Left lung (tissue), 10 donors: ENCODE results near the gene PSPN. TPM values are rescaled to one million over a fixed set of nuclear protein-coding genes. Genes with fewer than 3 reads are reported as not detected.

Experiments
- ATAC-seq: fragments of 200-7000 bp; cut with Tn5 transposase; one replicate; pipeline ENCODE4 v1.9.1; 2020; ENCODE audit warnings: moderate library complexity
- DNase-seq, 4 donors: peaks; one replicate each; pipeline ENCODE4 v3.0.0-alpha.2; 2013 to 2020
- H3K27ac ChIP-seq, 2 donors: fragments of 200-600 bp; sonication (generic) in 1 of 2; one replicate each; pipeline versions ENCODE4 v1.5.0 to v1.8.0; 2020 to 2021
- H3K27me3 ChIP-seq, 2 donors: fragments of 200-600 bp; sonication (generic) in 1 of 2; one replicate each; pipeline versions ENCODE4 v1.5.0 to v1.8.0; 2020 to 2021
- H3K36me3 ChIP-seq, 2 donors: fragments of 200-600 bp; sonication (generic) in 1 of 2; one replicate each; pipeline versions ENCODE4 v1.5.0 to v1.8.0; 2020 to 2021
- H3K4me1 ChIP-seq, 2 donors: fragments of 200-600 bp; one replicate each; pipeline ENCODE4 v1.8.0; 2021
- H3K4me3 ChIP-seq, 2 donors: fragments of 200-600 bp; sonication (generic) in 1 of 2; one replicate each; pipeline versions ENCODE4 v1.5.0 to v1.8.0; 2020 to 2021; ENCODE audit warnings: mild to moderate bottlenecking in 1 of 2
- H3K9me3 ChIP-seq, 2 donors: fragments of 200-600 bp; sonication (generic) in 1 of 2; one replicate each; pipeline versions ENCODE4 v1.5.0 to v1.8.0; 2020 to 2021
- CTCF ChIP-seq, 2 donors: fragments of 200-600 bp; sonication (generic) in 1 of 2; IDR thresholded peaks; one replicate each; pipeline versions ENCODE4 v1.5.0 to v1.8.0; 2021; ENCODE audit warnings: antibody characterized with exemption in 2 of 2
- intact Hi-C, 2 donors: fragments of 100-400 bp; cut with DNase I; formaldehyde crosslinking; loops; one replicate each; pipeline versions ENCODE4 v1.11.2 to v1.14.2; 2022
- microRNA-seq, 2 donors: library from miRNA; unstranded; fragments of <30 nt; microRNA quantifications; one replicate each; pipeline ENCODE4, GENCODE V29; 2019
- polyA plus RNA-seq, 6 donors: library from polyadenylated mRNA; unstranded; fragments of 120-200 nt; gene quantifications; one replicate each; pipeline ENCODE4 v1.2.1, GENCODE V29; 2013; ENCODE audit not compliant: insufficient read length in 6 of 6
- total RNA-seq, 2 donors: library from RNA; stranded (reverse); fragmentation: NEBNext Ultra II Directional; extraction: Animal tissue kit (Norgen Biotek cat#: 25700); gene quantifications; one replicate each; pipeline ENCODE4 v1.2.1, GENCODE V29; 2021
- donor health status: DM: no; HTN: yes; CAD: no.
- donor health status: DM: no; HTN: no; CAD: no.

PSPN gene
- total and polyA plus RNA-seq, 8 donors = 1.8 to 2.7 (median 2.3) TPM

- no peaks in the 10 kb centered on the region for H3K36me3 ChIP-seq
- H3K9me3 ChIP-seq = no peaks in the 10 kb centered on the region
- TF ChIP-seq CTCF (IDR thresholded peaks at IDR 0.05) = no peak
- intact Hi-C loops = no loop called here
- ATAC-seq (no peak), DNase-seq (peak in 1 of 4 donors; percentile 0)
- H3K4me1 ChIP-seq = no peaks in the 10 kb centered on the region
- H3K27ac ChIP-seq = no peak overlapping the region
- no peak overlapping the region for H3K4me3 ChIP-seq
- no peaks in the 10 kb centered on the region for H3K27me3 ChIP-seq
These were observed 41.0 kb downstream of the PSPN start for GRCh38 chr19:6334490-6335285.

- H3K9me3 ChIP-seq = no peaks in the 10 kb centered on the region
- H3K27me3 ChIP-seq = no peaks in the 10 kb centered on the region
- H3K36me3 ChIP-seq = no peaks in the 10 kb centered on the region
- H3K27ac ChIP-seq = no peak within 1 kb of the TSS
- H3K4me1 ChIP-seq = no peaks in the 10 kb centered on the region
- no peak for TF ChIP-seq CTCF (IDR thresholded peaks at IDR 0.05)
- ATAC-seq (no peak), DNase-seq (peak in 1 of 4 donors; percentile 68)
- H3K4me3 ChIP-seq = no peak within 1 kb of the TSS
- intact Hi-C loops = no loop called here
These were observed 42.3 kb downstream of the PSPN start, which contains the start of gene ACER1 for GRCh38 chr19:6333439-6333838. TSS of gene ACER1 (minus strand) at chr19:6333612. CDS start at chr19:6333551, 61 bp downstream.

- H3K36me3 ChIP-seq = no peaks in the 10 kb centered on the region
- H3K27ac ChIP-seq = no peak overlapping the region
- H3K4me1 ChIP-seq = no peaks in the 10 kb centered on the region
- peaks cover 0 to 11% of the 10 kb centered on the region in 2 donors for H3K27me3 ChIP-seq
- no peaks in the 10 kb centered on the region for H3K9me3 ChIP-seq
- TF ChIP-seq CTCF (IDR thresholded peaks at IDR 0.05) = no peak
- ATAC-seq = no peak
- H3K4me3 ChIP-seq = no peak overlapping the region
- no peak for DNase-seq
- intact Hi-C loops = no loop called here
These were observed 48.9 kb downstream of the PSPN start for GRCh38 chr19:6326815-6327214.

GRCh38 chr19:6325614-6326013, 50.1 kb downstream of the PSPN start:
- Histone ChIP-seq H3K4me1 (no peaks in the 10 kb centered on the region), H3K27ac (no peak overlapping the region), H3K4me3 (no peak overlapping the region), H3K9me3 (no peaks in the 10 kb centered on the region), H3K27me3 (peaks cover 0 to 20% of the 10 kb centered on the region in 2 donors), H3K36me3 (no peaks in the 10 kb centered on the region)
- intact Hi-C loops = no loop called here
- TF ChIP-seq CTCF (IDR thresholded peaks at IDR 0.05) = no peak
- DNase-seq (no peak), ATAC-seq (no peak)

Small RNA genes within 50 kb of the gene (microRNA-seq; reads per million reads assigned to microRNA genes)
- gene MIR3940 (4.6 to 6.4 reads per million in 2 donors), gene MIR6790 (0 reads per million in 2 donors), gene MIR6885 (1.0 to 1.5 reads per million in 2 donors)

Other genes starting within 250 kb of the PSPN start
- not detected for gene ACSBG2, start 240.3 kb downstream of the PSPN start, total RNA-seq
- 1 to 10 TPM; 1.6 to 3.5 (median 2.1) TPM for gene ACSBG2, start 240.3 kb downstream of the PSPN start, polyA plus RNA-seq
- 10 to 100 TPM; 69.3 to 71.3 TPM for gene MLLT1, start 96.0 kb downstream of the PSPN start, total RNA-seq
- gene MLLT1, start 96.0 kb downstream of the PSPN start, polyA plus RNA-seq = 100 to 1,000 TPM in 1 of 6 donors, 10 to 100 TPM in 5; 69.4 to 106 (median 89.1) TPM
- not detected for gene ACER1, start 42.3 kb downstream of the PSPN start, total RNA-seq
- under 1 TPM in 2 of 6 donors, not detected in 4; 0.15 to 0.30 TPM for gene ACER1, start 42.3 kb downstream of the PSPN start, polyA plus RNA-seq
- gene CLPP, start 14.4 kb downstream of the PSPN start, total RNA-seq = 10 to 100 TPM; 69.5 to 78.4 TPM
- 10 to 100 TPM; 40.9 to 65.2 (median 54.4) TPM for gene CLPP, start 14.4 kb downstream of the PSPN start, polyA plus RNA-seq
- 10 to 100 TPM; 52.8 to 67.7 TPM for gene ALKBH7, start 3.1 kb downstream of the PSPN start, total RNA-seq
- gene ALKBH7, start 3.1 kb downstream of the PSPN start, polyA plus RNA-seq = 10 to 100 TPM; 34.2 to 67.9 (median 48.2) TPM
- gene GTF2F1, start 17.2 kb upstream of the PSPN start, total RNA-seq = 10 to 100 TPM; 39.6 to 43.4 TPM
- gene GTF2F1, start 17.2 kb upstream of the PSPN start, polyA plus RNA-seq = 10 to 100 TPM; 70.1 to 99.1 (median 77.9) TPM
- 100 to 1,000 TPM; 173 to 203 TPM for gene KHSRP, start 48.9 kb upstream of the PSPN start, total RNA-seq
- 100 to 1,000 TPM; 247 to 333 (median 284) TPM for gene KHSRP, start 48.9 kb upstream of the PSPN start, polyA plus RNA-seq
- gene SLC25A41, start 57.8 kb upstream of the PSPN start, total RNA-seq = under 1 TPM; 0.31 to 0.58 TPM
- gene SLC25A41, start 57.8 kb upstream of the PSPN start, polyA plus RNA-seq = 1 to 10 TPM in 2 of 6 donors, under 1 TPM in 4; 0.33 to 1.7 (median 0.90) TPM
- gene SLC25A23, start 83.9 kb upstream of the PSPN start, total RNA-seq = 100 to 1,000 TPM in 1 of 2 donors, 10 to 100 TPM in 1; 57.9 to 118 TPM
- 10 to 100 TPM; 43.1 to 57.8 (median 54.4) TPM for gene SLC25A23, start 83.9 kb upstream of the PSPN start, polyA plus RNA-seq
- 10 to 100 TPM; 38.1 to 78.8 TPM for gene CRB3, start 88.3 kb upstream of the PSPN start, total RNA-seq
- 10 to 100 TPM; 14.9 to 21.3 (median 17.8) TPM for gene CRB3, start 88.3 kb upstream of the PSPN start, polyA plus RNA-seq
- 10 to 100 TPM in 1 of 2 donors, 1 to 10 TPM in 1; 6.7 to 11.8 TPM for gene DENND1C, start 105.9 kb upstream of the PSPN start, total RNA-seq
- 10 to 100 TPM; 17.5 to 22.1 (median 19.7) TPM for gene DENND1C, start 105.9 kb upstream of the PSPN start, polyA plus RNA-seq
- gene TUBB4A, start 126.4 kb upstream of the PSPN start, total RNA-seq = under 1 TPM; 0.35 to 0.65 TPM
- 1 to 10 TPM; 3.6 to 5.9 (median 4.9) TPM for gene TUBB4A, start 126.4 kb upstream of the PSPN start, polyA plus RNA-seq
- 10 to 100 TPM in 1 of 2 donors, 1 to 10 TPM in 1; 5.5 to 10.2 TPM for gene TNFSF9, start 155.1 kb upstream of the PSPN start, total RNA-seq
- gene TNFSF9, start 155.1 kb upstream of the PSPN start, polyA plus RNA-seq = under 1 TPM; 0.20 to 0.70 (median 0.30) TPM
- under 1 TPM in 1 of 2 donors, not detected in 1; 0.42 TPM for gene CD70, start 215.2 kb upstream of the PSPN start, total RNA-seq
- gene CD70, start 215.2 kb upstream of the PSPN start, polyA plus RNA-seq = under 1 TPM in 3 of 6 donors, not detected in 3; 0.22 to 0.53 (median 0.36) TPM